Measurements from ENCODE around the gene ARL5A.
"Not testable (repeated sequence)": the region's sequence is repeated elsewhere in the genome, so short reads cannot be mapped to it uniquely, and the experiment has no call there.

Gene ARL5A

DNA sequence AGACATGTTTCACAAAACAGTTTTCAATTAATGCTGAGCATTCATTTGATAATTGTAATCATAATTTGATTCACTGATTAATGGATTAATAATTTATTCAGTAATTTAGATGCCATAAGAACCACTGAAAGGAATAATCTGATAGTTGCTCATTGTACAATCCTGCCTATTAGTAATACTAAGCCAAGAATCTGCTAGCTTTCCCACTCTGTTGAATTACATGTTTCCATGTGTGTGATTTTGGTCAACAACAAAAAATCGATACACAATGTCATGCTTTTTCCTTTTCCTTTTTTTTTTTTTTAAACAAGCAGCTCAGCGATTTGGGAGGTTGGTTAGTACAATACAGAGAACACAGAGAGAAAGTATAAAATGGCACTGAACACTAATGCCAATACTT is 25.9 kb downstream of the ARL5A start:
- Histone ChIP-seq H3K9me3 (ENCODE audit: control insufficient read depth in 2 of 2, low read length in 2 of 2) (no peaks in the 10 kb centered on the region), H3K9ac (ENCODE audit: low read depth in 1 of 2, low read length in 2 of 2) (no peak overlapping the region), H3K36me3 (ENCODE audit: control insufficient read depth in 2 of 2, insufficient read depth in 2 of 2, low read length in 2 of 2) (peaks cover 24% of the 10 kb centered on the region in 2 donors), H3K4me1 (ENCODE audit: control insufficient read depth in 2 of 2, insufficient read depth in 2 of 2, low read length in 2 of 2) (no peaks in the 10 kb centered on the region), H3K27me3 (ENCODE audit: control insufficient read depth in 2 of 2, insufficient read depth in 2 of 2, low read length in 2 of 2) (no peaks in the 10 kb centered on the region), H3K4me3 (ENCODE audit: low read length in 2 of 2) (no peak overlapping the region), H3K27ac (ENCODE audit: low read depth in 2 of 2, low read length in 2 of 2) (no peak overlapping the region)

GRCh38 chr2:151799886-151800292 is 28.3 kb downstream of the ARL5A start:
- H3K27ac ChIP-seq (ENCODE audit: low read depth in 2 of 2, low read length in 2 of 2), result no peak overlapping the region
- H3K36me3 ChIP-seq (ENCODE audit: control insufficient read depth in 2 of 2, insufficient read depth in 2 of 2, low read length in 2 of 2), result peaks cover 12 to 15% of the 10 kb centered on the region in 2 donors
- H3K9me3 ChIP-seq (ENCODE audit: control insufficient read depth in 2 of 2, low read length in 2 of 2), result no peaks in the 10 kb centered on the region
- H3K4me1 ChIP-seq (ENCODE audit: control insufficient read depth in 2 of 2, insufficient read depth in 2 of 2, low read length in 2 of 2), result no peaks in the 10 kb centered on the region
- no peaks in the 10 kb centered on the region for H3K27me3 ChIP-seq (ENCODE audit: control insufficient read depth in 2 of 2, insufficient read depth in 2 of 2, low read length in 2 of 2)
- no peak overlapping the region for H3K9ac ChIP-seq (ENCODE audit: low read depth in 1 of 2, low read length in 2 of 2)
- no peak overlapping the region for H3K4me3 ChIP-seq (ENCODE audit: low read length in 2 of 2)

DNA sequence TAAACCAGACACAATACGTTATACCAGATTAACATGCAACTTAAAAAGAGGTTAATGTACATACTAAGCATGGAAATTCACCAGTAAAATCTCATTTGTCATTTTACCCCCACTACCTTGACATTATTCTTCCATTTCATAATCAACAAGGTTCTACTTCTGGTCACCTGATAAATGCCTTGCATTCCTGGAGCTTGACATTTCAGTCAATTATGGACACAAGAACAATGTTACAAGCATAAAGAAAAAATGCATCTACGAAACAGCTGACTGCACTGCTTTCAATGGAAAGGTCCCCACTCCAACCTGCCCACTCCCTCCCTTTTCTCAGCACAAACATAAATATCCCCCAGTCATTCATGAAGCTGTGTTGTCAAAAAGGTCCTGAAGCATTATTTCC is 31.4 kb downstream of the ARL5A start:
- H3K36me3 ChIP-seq (ENCODE audit: control insufficient read depth in 2 of 2, insufficient read depth in 2 of 2, low read length in 2 of 2), result no peaks in the 10 kb centered on the region
- no peak overlapping the region for H3K27ac ChIP-seq (ENCODE audit: low read depth in 2 of 2, low read length in 2 of 2)
- no peaks in the 10 kb centered on the region for H3K27me3 ChIP-seq (ENCODE audit: control insufficient read depth in 2 of 2, insufficient read depth in 2 of 2, low read length in 2 of 2)
- no peak overlapping the region for H3K4me3 ChIP-seq (ENCODE audit: low read length in 2 of 2)
- H3K4me1 ChIP-seq (ENCODE audit: control insufficient read depth in 2 of 2, insufficient read depth in 2 of 2, low read length in 2 of 2), result no peaks in the 10 kb centered on the region
- H3K9me3 ChIP-seq (ENCODE audit: control insufficient read depth in 2 of 2, low read length in 2 of 2), result no peaks in the 10 kb centered on the region
- no peak overlapping the region for H3K9ac ChIP-seq (ENCODE audit: low read depth in 1 of 2, low read length in 2 of 2)

GRCh38 chr2:151795646-151796240 is 32.5 kb downstream of the ARL5A start:
- Histone ChIP-seq H3K27ac (ENCODE audit: low read depth in 2 of 2, low read length in 2 of 2) (no peak overlapping the region), H3K4me3 (ENCODE audit: low read length in 2 of 2) (no peak overlapping the region), H3K36me3 (ENCODE audit: control insufficient read depth in 2 of 2, insufficient read depth in 2 of 2, low read length in 2 of 2) (no peaks in the 10 kb centered on the region), H3K4me1 (ENCODE audit: control insufficient read depth in 2 of 2, insufficient read depth in 2 of 2, low read length in 2 of 2) (no peaks in the 10 kb centered on the region), H3K9ac (ENCODE audit: low read depth in 1 of 2, low read length in 2 of 2) (no peak overlapping the region), H3K27me3 (ENCODE audit: control insufficient read depth in 2 of 2, insufficient read depth in 2 of 2, low read length in 2 of 2) (no peaks in the 10 kb centered on the region), H3K9me3 (ENCODE audit: control insufficient read depth in 2 of 2, low read length in 2 of 2) (no peaks in the 10 kb centered on the region)

DNA sequence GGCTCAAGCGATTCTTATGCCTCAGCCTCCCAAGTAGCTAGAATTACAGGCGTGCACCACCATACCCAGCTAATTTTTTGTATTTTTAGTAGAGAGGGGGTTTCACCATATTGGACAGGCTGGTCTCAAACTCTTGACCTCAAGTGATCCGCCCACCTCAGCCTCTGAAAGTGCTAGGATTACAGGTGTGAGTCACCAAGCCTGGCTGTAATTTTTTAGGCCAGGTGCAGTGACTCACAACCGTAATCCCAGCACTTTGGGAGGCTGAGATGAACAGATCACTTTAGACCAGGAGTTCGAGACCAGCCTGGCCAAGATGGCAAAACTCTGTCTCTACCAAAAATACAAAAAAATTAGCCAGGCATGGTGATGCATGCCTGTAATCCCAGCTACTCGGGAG is 33.8 kb downstream of the ARL5A start:
- H3K27me3 ChIP-seq (ENCODE audit: control insufficient read depth in 2 of 2, insufficient read depth in 2 of 2, low read length in 2 of 2); H3K27ac ChIP-seq (ENCODE audit: low read depth in 2 of 2, low read length in 2 of 2); H3K36me3 ChIP-seq (ENCODE audit: control insufficient read depth in 2 of 2, insufficient read depth in 2 of 2, low read length in 2 of 2); H3K9ac ChIP-seq (ENCODE audit: low read depth in 1 of 2, low read length in 2 of 2); H3K4me1 ChIP-seq (ENCODE audit: control insufficient read depth in 2 of 2, insufficient read depth in 2 of 2, low read length in 2 of 2); H3K4me3 ChIP-seq (ENCODE audit: low read length in 2 of 2); H3K9me3 ChIP-seq (ENCODE audit: control insufficient read depth in 2 of 2, low read length in 2 of 2): not testable (repeated sequence)

GRCh38 chr2:151793123-151793522 is 35.1 kb downstream of the ARL5A start:
- H3K4me3 ChIP-seq (ENCODE audit: low read length in 2 of 2), result no peak overlapping the region
- H3K27ac ChIP-seq (ENCODE audit: low read depth in 2 of 2, low read length in 2 of 2), result no peak overlapping the region
- no peak overlapping the region for H3K9ac ChIP-seq (ENCODE audit: low read depth in 1 of 2, low read length in 2 of 2)
- no peaks in the 10 kb centered on the region for H3K9me3 ChIP-seq (ENCODE audit: control insufficient read depth in 2 of 2, low read length in 2 of 2)
- no peaks in the 10 kb centered on the region for H3K4me1 ChIP-seq (ENCODE audit: control insufficient read depth in 2 of 2, insufficient read depth in 2 of 2, low read length in 2 of 2)
- no peaks in the 10 kb centered on the region for H3K36me3 ChIP-seq (ENCODE audit: control insufficient read depth in 2 of 2, insufficient read depth in 2 of 2, low read length in 2 of 2)
- H3K27me3 ChIP-seq (ENCODE audit: control insufficient read depth in 2 of 2, insufficient read depth in 2 of 2, low read length in 2 of 2), result no peaks in the 10 kb centered on the region

GRCh38 chr2:151792589-151792988 is 35.6 kb downstream of the ARL5A start:
- Histone ChIP-seq H3K27ac (ENCODE audit: low read depth in 2 of 2, low read length in 2 of 2) (no peak overlapping the region), H3K36me3 (ENCODE audit: control insufficient read depth in 2 of 2, insufficient read depth in 2 of 2, low read length in 2 of 2) (no peaks in the 10 kb centered on the region), H3K9me3 (ENCODE audit: control insufficient read depth in 2 of 2, low read length in 2 of 2) (no peaks in the 10 kb centered on the region), H3K9ac (ENCODE audit: low read depth in 1 of 2, low read length in 2 of 2) (no peak overlapping the region), H3K27me3 (ENCODE audit: control insufficient read depth in 2 of 2, insufficient read depth in 2 of 2, low read length in 2 of 2) (no peaks in the 10 kb centered on the region), H3K4me3 (ENCODE audit: low read length in 2 of 2) (no peak overlapping the region), H3K4me1 (ENCODE audit: control insufficient read depth in 2 of 2, insufficient read depth in 2 of 2, low read length in 2 of 2) (no peaks in the 10 kb centered on the region)

- no peaks in the 10 kb centered on the region for H3K9me3 ChIP-seq (ENCODE audit: control insufficient read depth in 2 of 2, low read length in 2 of 2)
- H3K36me3 ChIP-seq (ENCODE audit: control insufficient read depth in 2 of 2, insufficient read depth in 2 of 2, low read length in 2 of 2), result no peaks in the 10 kb centered on the region
- H3K27me3 ChIP-seq (ENCODE audit: control insufficient read depth in 2 of 2, insufficient read depth in 2 of 2, low read length in 2 of 2), result no peaks in the 10 kb centered on the region
- no peak overlapping the region for H3K4me3 ChIP-seq (ENCODE audit: low read length in 2 of 2)
- H3K27ac ChIP-seq (ENCODE audit: low read depth in 2 of 2, low read length in 2 of 2), result no peak overlapping the region
- H3K4me1 ChIP-seq (ENCODE audit: control insufficient read depth in 2 of 2, insufficient read depth in 2 of 2, low read length in 2 of 2), result no peaks in the 10 kb centered on the region
- no peak overlapping the region for H3K9ac ChIP-seq (ENCODE audit: low read depth in 1 of 2, low read length in 2 of 2)
Observed at GRCh38 chr2:151791545-151791944, 36.7 kb downstream of the ARL5A start.

DNA sequence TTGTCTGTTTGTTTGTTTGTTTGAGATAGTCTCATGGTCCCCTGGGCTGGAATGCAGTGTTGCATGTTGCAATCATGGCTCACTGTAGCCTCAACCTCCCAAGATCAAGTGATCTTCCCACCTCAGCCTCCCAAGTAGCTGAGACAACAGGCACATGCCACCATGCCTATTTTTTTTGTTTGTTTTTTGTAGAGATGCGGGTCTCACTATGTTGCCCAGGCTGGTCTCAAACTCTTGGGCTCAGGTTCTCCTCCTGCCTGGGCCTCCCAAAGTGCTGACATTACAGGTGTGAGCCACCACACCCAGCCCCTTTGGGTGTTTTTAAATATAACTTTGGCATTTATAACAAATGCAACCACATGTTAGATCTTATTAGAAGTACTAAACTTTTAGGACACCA is 37.5 kb downstream of the ARL5A start:
- no peak overlapping the region for H3K9ac ChIP-seq (ENCODE audit: low read depth in 1 of 2, low read length in 2 of 2)
- no peaks in the 10 kb centered on the region for H3K4me1 ChIP-seq (ENCODE audit: control insufficient read depth in 2 of 2, insufficient read depth in 2 of 2, low read length in 2 of 2)
- H3K27ac ChIP-seq (ENCODE audit: low read depth in 2 of 2, low read length in 2 of 2), result no peak overlapping the region
- H3K9me3 ChIP-seq (ENCODE audit: control insufficient read depth in 2 of 2, low read length in 2 of 2), result no peaks in the 10 kb centered on the region
- H3K27me3 ChIP-seq (ENCODE audit: control insufficient read depth in 2 of 2, insufficient read depth in 2 of 2, low read length in 2 of 2), result no peaks in the 10 kb centered on the region
- H3K4me3 ChIP-seq (ENCODE audit: low read length in 2 of 2), result no peak overlapping the region
- peaks cover 0 to under 1% of the 10 kb centered on the region in 2 donors for H3K36me3 ChIP-seq (ENCODE audit: control insufficient read depth in 2 of 2, insufficient read depth in 2 of 2, low read length in 2 of 2)

GRCh38 chr2:151789055-151789834 is 39.0 kb downstream of the ARL5A start:
- Histone ChIP-seq H3K36me3 (ENCODE audit: control insufficient read depth in 2 of 2, insufficient read depth in 2 of 2, low read length in 2 of 2) (peaks cover 0 to 8% of the 10 kb centered on the region in 2 donors), H3K4me3 (ENCODE audit: low read length in 2 of 2) (no peak overlapping the region)

More at GRCh38 chr2:151789055-151789834, 39.0 kb downstream of the ARL5A start:
- Histone ChIP-seq H3K9ac (ENCODE audit: low read depth in 1 of 2, low read length in 2 of 2) (no peak overlapping the region), H3K4me1 (ENCODE audit: control insufficient read depth in 2 of 2, insufficient read depth in 2 of 2, low read length in 2 of 2) (no peaks in the 10 kb centered on the region), H3K9me3 (ENCODE audit: control insufficient read depth in 2 of 2, low read length in 2 of 2) (no peaks in the 10 kb centered on the region), H3K27me3 (ENCODE audit: control insufficient read depth in 2 of 2, insufficient read depth in 2 of 2, low read length in 2 of 2) (no peaks in the 10 kb centered on the region), H3K27ac (ENCODE audit: low read depth in 2 of 2, low read length in 2 of 2) (no peak overlapping the region)

Data from mucosa of rectum (tissue), 2 donors.